Nephron (organoid): ENCODE results near the gene C6orf118.

Experiments
- H3K27ac Mint-ChIP-seq, 3 experiments: 2 replicates each; pipeline ENCODE4 v1.8.0; 2020; ENCODE audit warnings: mixed read lengths in 3 of 3, mild to moderate bottlenecking in 2 of 3, moderate library complexity in 1 of 3
- H3K27me3 Mint-ChIP-seq: 2 replicates; pipeline ENCODE4 v1.8.0; 2021; ENCODE audit warnings: low read depth, mild to moderate bottlenecking, moderate library complexity, mixed read lengths
- H3K36me3 Mint-ChIP-seq: 2 replicates; pipeline ENCODE4 v1.8.0; 2020; ENCODE audit warnings: low read depth, mixed read lengths
- H3K4me1 Mint-ChIP-seq: 2 replicates; pipeline ENCODE4 v1.8.0; 2020; ENCODE audit warnings: mixed read lengths
- H3K4me3 Mint-ChIP-seq, 3 experiments: 2 replicates each; pipeline ENCODE4 v1.8.0; 2020; ENCODE audit warnings: mild to moderate bottlenecking in 3 of 3, mixed read lengths in 3 of 3, moderate library complexity in 2 of 3
- H3K9me3 Mint-ChIP-seq: 2 replicates; pipeline ENCODE4 v1.8.0; 2020; ENCODE audit warnings: mixed read lengths
- TF ChIP-seq, protein P1 (sequence below), 3 experiments: fragments of 200-600 bp; sonication (generic); IDR thresholded peaks; one replicate each; pipeline ENCODE4 v1.5.0; 2021; ENCODE audit warnings: antibody characterized with exemption in 3 of 3; ENCODE audit not compliant: unreplicated experiment in 3 of 3

The C6orf118 gene

DNA sequence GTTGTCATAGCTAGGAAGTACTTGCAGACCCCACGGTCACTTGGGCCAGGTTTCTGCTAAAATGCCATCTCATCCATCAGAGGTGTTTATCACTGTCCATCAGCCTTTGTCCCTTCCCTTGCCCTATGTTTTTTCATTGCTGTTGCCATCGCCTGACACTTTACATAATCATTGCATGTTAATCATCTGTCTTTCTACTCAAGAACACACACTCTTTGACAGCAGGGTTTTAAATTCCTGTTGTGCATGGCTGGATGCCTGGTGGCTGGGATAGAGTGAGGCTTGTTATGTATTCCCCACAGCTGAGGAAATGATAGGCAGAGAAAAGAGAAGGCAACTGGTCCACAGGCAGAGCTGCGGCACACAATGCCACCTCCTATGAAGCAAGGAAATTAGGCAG lies 11.7 kb upstream of the C6orf118 start:
- Mint-ChIP-seq H3K4me3 (no peak overlapping the region), H3K4me1 (no peaks in the 10 kb centered on the region), H3K9me3 (peaks cover 37% of the 10 kb centered on the region), H3K27ac (no peak overlapping the region), H3K36me3 (peaks cover 16% of the 10 kb centered on the region), H3K27me3 (peaks cover 3% of the 10 kb centered on the region)
- TF ChIP-seq, protein P1, sequence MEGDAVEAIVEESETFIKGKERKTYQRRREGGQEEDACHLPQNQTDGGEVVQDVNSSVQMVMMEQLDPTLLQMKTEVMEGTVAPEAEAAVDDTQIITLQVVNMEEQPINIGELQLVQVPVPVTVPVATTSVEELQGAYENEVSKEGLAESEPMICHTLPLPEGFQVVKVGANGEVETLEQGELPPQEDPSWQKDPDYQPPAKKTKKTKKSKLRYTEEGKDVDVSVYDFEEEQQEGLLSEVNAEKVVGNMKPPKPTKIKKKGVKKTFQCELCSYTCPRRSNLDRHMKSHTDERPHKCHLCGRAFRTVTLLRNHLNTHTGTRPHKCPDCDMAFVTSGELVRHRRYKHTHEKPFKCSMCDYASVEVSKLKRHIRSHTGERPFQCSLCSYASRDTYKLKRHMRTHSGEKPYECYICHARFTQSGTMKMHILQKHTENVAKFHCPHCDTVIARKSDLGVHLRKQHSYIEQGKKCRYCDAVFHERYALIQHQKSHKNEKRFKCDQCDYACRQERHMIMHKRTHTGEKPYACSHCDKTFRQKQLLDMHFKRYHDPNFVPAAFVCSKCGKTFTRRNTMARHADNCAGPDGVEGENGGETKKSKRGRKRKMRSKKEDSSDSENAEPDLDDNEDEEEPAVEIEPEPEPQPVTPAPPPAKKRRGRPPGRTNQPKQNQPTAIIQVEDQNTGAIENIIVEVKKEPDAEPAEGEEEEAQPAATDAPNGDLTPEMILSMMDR (IDR thresholded peaks at IDR 0.05; ENCODE audit: unreplicated experiment in 3 of 3) = no peak

DNA sequence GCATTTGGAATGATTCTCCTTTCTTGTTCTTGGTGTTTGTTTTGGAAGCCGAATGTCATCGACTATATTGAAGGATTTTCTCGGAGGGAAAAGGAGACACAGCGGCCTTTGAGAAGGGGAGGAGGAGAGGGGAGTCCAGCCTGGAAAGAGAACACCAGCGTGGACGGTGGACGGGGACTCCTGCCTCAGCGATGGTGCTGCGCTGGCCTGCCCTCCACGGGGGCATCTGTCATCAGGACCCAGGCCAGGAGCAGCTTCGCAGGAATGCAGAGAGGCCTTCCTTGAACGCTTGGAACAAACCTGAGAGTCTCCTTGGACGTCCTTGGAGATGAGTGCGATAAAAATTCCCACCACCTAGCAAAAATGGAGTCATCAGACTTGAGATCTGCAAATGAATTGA lies 8.3 kb upstream of the C6orf118 start:
- H3K27me3 Mint-ChIP-seq = peaks cover 11% of the 10 kb centered on the region
- peaks cover 7% of the 10 kb centered on the region for H3K36me3 Mint-ChIP-seq
- H3K27ac Mint-ChIP-seq = no peak overlapping the region
- no peaks in the 10 kb centered on the region for H3K4me1 Mint-ChIP-seq
- no peak overlapping the region for H3K4me3 Mint-ChIP-seq
- TF ChIP-seq, protein P1 (IDR thresholded peaks at IDR 0.05; ENCODE audit: unreplicated experiment in 3 of 3) = no peak
- peaks cover 29% of the 10 kb centered on the region for H3K9me3 Mint-ChIP-seq

DNA sequence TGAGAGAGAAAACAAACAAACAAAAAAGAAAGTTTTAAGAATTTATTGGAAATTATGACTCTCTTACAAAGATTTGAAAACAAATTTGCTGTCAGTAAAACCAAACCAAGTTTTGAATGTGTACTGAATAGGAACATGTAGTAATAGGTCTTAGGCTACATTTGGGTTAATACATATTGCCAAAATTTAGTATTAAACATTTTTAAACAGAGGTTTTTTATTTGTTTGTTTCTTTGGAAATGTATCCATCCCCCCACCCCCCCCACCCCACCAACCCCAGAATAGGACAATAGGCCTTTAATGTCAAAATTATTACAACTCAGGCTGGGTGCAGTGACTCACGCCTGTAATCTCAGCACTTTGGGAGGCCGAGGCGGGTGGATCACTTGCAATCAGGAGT lies 2.5 kb downstream of the C6orf118 start:
- H3K27ac Mint-ChIP-seq = no peak overlapping the region
- H3K4me1 Mint-ChIP-seq = peaks cover 5% of the 10 kb centered on the region
- peaks cover 15% of the 10 kb centered on the region for H3K27me3 Mint-ChIP-seq
- no peaks in the 10 kb centered on the region for H3K36me3 Mint-ChIP-seq
- no peak overlapping the region for H3K4me3 Mint-ChIP-seq
- TF ChIP-seq, protein P1 (IDR thresholded peaks at IDR 0.05; ENCODE audit: unreplicated experiment in 3 of 3) = no peak
- peaks cover 6% of the 10 kb centered on the region for H3K9me3 Mint-ChIP-seq

DNA sequence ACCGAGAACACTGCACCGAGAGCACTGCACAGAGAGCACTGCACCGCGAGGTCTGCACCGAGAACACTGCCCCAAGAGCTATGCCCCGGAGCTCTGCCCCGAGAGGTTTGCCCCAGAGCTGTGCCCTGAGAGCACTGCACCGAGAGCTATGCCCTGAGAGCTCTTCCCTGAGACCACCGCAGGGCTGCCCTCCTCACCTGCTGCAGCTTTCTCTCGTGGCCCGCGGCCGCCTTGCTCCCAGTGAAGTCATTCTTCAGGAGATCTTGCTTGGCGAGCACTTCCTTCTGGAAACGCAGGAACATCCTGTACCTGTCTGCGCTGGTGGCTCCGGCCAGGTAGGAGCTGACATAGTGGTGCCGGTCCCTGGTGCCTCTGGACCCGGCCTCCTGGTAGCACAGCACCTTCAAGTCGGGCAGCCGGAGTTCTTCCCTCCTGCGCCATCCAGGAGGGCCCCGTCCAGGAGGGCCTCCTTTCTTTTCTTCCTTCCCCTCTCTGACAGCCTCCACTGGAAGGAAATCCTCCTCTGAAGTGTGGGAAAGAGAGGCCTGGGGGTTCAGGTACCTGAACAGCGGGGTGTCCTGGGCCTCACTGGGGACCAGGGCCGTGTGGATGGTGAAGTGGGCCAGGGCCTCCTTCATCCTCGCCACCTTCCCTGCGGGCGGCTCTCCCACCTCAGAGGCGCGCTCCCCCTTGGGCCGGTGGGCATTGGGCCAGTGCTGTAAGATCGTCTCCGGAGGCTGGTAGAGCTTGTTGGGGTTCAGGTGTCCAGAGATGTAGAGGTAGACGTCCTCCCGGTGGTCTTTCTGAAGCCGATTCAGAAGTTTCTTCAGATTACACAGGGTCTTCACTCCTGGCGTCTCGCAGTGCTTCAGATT lies 7.8 kb downstream of the C6orf118 start:
- Mint-ChIP-seq H3K4me1 (no peaks in the 10 kb centered on the region), H3K27me3 (no peaks in the 10 kb centered on the region), H3K4me3 (no peak overlapping the region), H3K27ac (no peak overlapping the region), H3K36me3 (peaks cover under 1% of the 10 kb centered on the region), H3K9me3 (peaks cover 6% of the 10 kb centered on the region)
- TF ChIP-seq, protein P1 (IDR thresholded peaks at IDR 0.05; ENCODE audit: unreplicated experiment in 3 of 3) = no peak

DNA sequence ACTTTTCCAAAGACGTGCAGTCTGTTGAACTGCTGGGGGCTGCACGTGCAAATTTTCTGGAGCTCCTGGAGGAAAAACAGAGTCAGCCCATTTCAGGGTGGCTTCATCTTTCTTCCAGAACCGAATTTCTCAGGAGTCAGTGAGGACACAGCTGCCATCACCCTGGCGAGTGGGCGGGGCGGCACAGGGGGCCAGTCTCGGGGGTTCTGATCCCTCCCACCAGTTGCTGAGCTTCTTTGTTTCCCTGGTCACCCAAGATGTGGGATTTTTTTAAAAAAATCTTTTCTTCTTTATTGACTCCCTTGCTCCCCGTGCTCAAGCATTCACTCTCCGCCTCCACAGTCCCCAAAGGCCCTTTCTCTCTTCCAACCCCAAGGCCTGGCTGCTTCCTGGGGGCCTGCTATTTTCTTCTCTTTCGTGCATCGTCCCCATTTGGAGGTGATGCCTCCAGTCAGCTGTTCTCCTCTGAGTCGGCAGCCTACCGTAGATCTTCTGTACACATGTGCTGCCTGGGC lies 8.9 kb downstream of the C6orf118 start:
- no peak overlapping the region for H3K4me3 Mint-ChIP-seq
- H3K27ac Mint-ChIP-seq = no peak overlapping the region
- no peaks in the 10 kb centered on the region for H3K4me1 Mint-ChIP-seq
- TF ChIP-seq, protein P1 (IDR thresholded peaks at IDR 0.05; ENCODE audit: unreplicated experiment in 3 of 3) = no peak
- H3K9me3 Mint-ChIP-seq = peaks cover 6% of the 10 kb centered on the region
- no peaks in the 10 kb centered on the region for H3K27me3 Mint-ChIP-seq
- H3K36me3 Mint-ChIP-seq = peaks cover 4% of the 10 kb centered on the region

DNA sequence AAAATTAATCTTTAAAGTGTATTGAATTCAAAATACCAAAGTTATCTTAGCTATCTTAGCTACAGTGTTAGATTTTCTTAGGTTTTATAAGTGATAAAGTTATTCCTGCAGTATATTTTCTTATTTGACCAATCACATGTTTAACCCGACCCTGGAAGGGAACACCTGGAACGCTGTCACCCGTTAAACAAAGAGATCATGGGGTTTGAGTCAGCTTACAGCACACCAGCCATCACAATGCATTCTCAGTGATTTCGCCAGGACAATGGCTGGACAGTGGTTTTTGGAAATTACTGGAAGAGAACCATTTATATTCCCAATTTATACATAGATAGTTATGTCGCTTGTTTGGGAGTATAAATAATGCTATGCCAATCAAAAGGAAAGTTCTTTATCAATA lies 10.5 kb downstream of the C6orf118 start:
- Mint-ChIP-seq H3K36me3 (peaks cover 4% of the 10 kb centered on the region), H3K4me1 (no peaks in the 10 kb centered on the region), H3K27me3 (no peaks in the 10 kb centered on the region), H3K27ac (no peak overlapping the region), H3K4me3 (no peak overlapping the region), H3K9me3 (peaks cover 8% of the 10 kb centered on the region)
- TF ChIP-seq, protein P1 (IDR thresholded peaks at IDR 0.05; ENCODE audit: unreplicated experiment in 3 of 3) = no peak
